Stimulated activated CD4-positive, alpha-beta T cell treated with anti-CD3 and anti-CD28 coated beads, Interleukin-12 subunit alpha, Interleukin-12 subunit beta, amount 100 ng/mL, for 4 hours (primary cell): ENCODE measurements around the gene SMIM36.
"Not testable (repeated sequence)": the region's sequence is repeated elsewhere in the genome, so short reads cannot be mapped to it uniquely, and the experiment has no call there.

Source experiments
- DNase-seq: peaks from one replicate; pipeline ENCODE4 v3.0.0-alpha.2; 2020

SMIM36 gene

GRCh38 chr17:55454906-55455474 lies 56.3 kb downstream of the SMIM36 start:
- no peak for DNase-seq

DNA sequence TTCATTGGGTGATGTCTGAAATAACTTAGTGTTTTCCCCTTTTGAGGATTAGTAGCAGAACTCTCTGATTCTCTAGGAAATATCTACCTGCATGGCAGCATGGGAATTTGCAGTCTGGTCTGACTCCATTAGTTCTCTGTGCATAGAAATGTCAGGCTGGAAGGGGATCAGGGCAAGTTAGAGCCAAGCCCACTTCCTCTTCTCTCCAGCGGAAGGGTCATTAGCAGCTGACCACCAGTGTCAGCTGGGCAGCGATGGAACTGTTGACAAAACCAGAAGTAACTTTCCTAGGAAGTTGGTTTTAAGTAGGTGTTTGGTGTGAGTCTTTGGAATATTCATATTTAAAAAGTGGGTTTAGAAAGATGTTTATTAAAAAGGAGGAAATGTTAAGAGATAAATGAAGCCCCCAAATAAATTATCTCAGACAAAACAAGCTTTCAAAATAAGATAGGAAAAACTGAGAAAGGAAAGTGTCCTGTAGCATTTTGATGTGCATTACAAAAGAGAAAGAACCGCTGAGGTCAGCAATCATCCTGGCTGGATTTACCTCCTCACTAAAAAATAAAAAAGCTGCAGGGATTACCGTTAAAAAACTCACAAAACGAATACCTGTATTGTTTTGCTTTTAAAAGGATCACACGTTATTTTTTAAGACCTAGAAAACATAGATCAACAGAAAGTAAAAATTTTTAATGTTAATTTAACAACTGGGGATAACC lies 57.3 kb downstream of the SMIM36 start:
- no peak for DNase-seq

DNA sequence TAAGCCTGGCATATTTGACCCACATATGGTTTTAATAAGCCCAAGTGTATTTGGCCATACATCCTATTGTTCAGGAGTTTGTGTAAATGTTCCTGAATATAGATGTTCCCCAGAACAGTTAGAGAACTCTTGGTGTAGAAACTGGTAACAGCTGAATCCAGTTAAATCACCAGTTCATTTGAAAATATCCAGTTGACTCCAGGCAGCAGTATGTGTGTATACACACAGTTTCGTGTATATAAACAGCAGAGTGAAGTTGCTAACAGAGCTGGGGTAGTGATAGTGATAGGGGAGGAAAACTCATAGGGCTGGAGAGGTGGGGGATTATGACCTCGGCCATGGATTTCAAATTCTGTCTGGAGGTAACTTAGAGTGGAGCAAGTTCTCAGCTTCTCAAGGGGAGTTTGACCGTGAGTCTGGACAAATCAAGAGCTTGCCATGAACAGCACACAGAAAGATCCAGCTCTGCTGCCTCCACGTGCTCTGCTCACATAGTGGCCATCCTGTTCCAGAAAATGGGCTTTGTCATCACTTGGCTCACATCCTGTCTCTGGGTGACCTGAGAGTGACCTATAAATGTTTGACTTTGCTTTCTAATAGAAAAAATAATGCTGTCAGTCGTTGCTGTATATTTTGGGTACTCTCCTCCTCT lies 59.0 kb downstream of the SMIM36 start:
- no peak for DNase-seq

GRCh38 chr17:55451758-55452138 lies 59.5 kb downstream of the SMIM36 start:
- DNase-seq = no peak

- no peak for DNase-seq
Measured at GRCh38 chr17:55451203-55451641, 60.0 kb downstream of the SMIM36 start.

DNA sequence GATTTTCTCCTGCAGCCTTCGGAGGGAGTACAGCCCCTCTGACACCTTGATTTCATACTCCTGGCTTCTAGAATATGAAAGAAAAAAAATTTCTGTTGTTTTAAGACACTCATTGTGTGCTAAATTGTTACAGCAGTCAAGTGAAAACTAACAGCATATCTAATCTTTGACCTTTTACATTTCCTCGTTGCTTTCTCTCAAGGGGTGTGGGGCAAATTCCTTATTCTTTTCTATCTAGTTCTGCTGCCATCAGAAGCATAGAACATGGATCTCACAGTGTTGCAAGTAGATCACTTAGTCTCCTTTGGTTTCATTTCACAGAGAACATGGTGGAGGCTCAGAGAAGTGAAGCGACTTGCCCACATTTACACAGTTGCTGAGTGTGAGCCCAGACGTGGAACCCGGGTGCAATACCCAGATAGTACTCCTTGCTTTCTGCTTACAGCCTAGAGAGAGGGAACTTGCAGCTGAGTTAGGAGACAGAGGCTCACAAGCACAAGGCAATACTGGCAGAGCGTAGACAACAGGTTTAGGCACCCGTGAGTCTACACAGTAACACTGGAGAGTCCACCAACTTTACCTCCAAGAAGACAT lies 60.9 kb downstream of the SMIM36 start:
- no peak for DNase-seq

DNA sequence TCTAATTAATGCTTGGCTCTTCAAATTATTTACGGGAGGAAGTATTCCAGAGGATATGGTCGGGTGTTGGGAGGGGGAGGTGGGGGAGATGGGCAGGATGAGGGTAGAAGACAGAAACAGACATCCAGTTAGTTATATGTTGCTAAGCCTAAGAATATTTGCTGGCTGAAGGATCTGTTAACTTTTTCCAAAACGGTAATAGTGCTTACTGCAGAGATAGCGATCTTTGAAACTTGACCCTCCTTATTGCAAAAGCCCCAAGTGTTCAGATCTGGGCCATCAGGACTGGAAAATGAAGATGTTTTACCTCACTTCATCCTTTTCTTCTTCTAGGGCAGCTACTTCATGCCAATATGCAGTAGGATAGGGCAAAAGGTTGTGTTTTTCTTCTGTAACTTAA lies 62.6 kb downstream of the SMIM36 start:
- DNase-seq = no peak

- DNase-seq = no peak
Measured at GRCh38 chr17:55446581-55447205, 64.6 kb downstream of the SMIM36 start.

- not testable (repeated sequence) for DNase-seq
Measured at GRCh38 chr17:55446004-55446403, 65.2 kb downstream of the SMIM36 start.

DNA sequence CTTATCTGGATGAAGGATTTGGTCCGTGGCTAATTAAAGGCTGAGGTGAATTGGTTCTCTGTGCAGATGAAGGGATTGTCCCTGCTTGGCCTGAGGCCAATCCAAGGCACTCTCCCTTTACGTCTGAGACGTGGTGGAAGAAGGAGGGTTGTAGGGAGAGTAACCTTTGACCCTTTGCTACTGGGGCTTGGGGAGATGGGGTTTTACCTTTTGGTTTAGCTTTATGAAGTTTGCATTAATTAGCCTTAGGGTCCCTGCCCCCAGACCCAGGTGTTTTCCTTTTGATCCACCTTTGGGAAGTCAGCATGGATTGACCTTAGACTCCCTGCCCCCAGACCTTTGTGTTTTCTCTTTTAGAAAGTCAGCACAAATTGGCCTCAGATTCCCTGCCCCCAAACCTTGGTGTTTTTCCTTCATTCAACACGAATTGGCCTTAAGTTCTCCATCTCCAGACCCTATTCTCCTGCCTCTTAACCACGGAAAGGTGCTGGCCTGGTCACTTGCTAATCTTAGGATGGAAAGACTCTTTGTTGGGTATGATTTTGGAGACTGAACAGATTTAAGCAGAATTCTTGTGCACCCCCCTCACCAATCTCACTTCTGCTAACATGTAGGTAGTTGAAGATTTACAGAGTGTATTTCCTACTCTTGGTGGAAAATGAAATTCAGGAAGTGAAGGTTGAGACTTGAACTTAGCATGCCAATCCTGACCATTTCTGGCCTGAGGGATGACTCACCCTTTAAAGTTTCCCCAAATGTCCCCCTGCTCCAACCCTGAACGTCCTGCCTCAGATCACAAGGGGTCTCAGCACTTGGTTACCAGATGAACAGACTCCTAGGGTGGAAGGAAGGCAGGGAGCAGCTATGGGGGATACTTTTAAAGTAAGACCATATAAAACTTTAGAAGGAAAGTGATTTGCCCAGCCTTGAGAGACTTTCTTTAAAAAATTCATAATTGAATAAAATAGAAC lies 66.5 kb downstream of the SMIM36 start:
- DNase-seq = no peak

- DNase-seq = no peak
Measured at GRCh38 chr17:55443904-55444303, 67.3 kb downstream of the SMIM36 start.

DNA sequence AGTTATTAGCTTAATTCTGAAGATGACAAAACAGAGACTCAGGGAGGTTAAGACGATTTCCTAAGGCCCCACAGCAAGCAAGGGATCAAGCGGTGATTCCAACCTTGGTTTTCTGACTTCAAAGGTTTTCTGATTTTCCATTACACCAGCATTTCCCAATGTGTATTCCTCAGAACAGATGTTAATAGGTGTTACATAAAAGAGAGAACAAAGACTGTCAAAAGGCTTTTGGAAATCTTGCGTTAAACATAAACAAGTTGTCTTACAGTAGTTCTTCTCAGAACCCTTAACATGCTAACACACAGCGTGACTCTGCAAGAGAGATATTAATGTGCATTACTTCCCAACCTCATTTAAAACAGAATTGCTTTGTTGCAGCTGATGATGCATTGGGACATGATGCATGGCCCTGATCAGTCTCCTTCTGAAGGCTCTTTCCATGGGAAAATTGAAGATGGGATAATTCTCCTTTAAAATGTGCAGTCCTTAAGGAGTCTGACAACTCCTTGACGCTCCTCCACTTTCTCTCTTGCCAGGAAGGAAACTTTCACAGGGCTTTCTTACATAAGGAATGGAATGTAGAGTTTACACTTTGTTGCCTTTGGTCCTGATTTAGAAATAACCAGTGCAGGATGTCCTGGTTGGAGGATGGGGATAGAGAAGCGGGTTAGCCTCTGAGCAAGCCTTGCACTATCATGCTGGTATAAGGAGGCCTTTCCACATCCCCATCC lies 68.1 kb downstream of the SMIM36 start:
- DNase-seq = no peak

GRCh38 chr17:55442462-55442861 lies 68.8 kb downstream of the SMIM36 start:
- no peak for DNase-seq

DNA sequence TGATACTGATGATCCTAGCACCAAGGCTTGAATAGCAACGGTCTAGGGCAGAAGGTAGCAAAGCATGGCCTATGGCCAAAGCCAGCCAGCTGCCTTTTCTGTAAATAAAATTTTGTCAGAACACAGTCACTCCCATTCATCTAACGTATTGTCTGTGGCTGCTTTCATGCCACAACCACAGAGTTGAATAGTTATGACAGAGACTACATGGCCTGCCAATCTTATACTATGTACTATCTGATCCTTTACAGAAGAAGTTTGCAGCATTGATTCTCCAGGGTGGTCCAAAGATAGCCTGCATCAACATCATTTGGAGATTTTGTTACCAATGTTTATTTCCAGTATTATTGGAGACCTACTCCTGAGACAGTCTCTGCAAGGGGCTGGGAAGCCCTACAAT lies 69.7 kb downstream of the SMIM36 start:
- no peak for DNase-seq

DNA sequence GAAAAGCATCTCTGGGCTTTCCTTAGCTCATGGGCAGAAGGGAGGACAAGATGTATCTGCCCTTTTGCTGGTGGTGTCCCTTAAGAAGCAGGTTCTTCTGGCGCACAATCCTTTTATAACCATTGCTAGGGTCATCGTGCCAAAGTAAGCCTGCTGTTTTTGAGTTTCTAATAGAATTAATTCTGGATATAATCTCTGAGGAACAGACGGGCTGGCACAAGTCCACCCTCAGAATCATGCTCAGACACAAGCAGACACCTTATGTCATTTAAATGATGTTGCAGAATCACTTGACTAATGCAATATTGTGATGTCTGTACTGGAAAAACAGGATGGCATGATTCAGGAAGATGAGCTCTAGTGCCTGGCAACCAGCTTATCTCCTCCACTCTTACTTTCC lies 70.9 kb downstream of the SMIM36 start:
- no peak for DNase-seq

GRCh38 chr17:55437159-55437605 lies 74.1 kb downstream of the SMIM36 start:
- DNase-seq = no peak

GRCh38 chr17:55436224-55437158 lies 74.8 kb downstream of the SMIM36 start:
- DNase-seq = no peak

GRCh38 chr17:55435408-55435807 lies 75.8 kb downstream of the SMIM36 start:
- DNase-seq = no peak

- DNase-seq = no peak
Measured at GRCh38 chr17:55434721-55435120, 76.5 kb downstream of the SMIM36 start.
